Caco-2 (cell line): ENCODE measurements around the gene CST4. TPM values are rescaled to one million over a fixed set of nuclear protein-coding genes. Genes with fewer than 3 reads are reported as not detected.
"Not testable (repeated sequence)": the region's sequence is repeated elsewhere in the genome, so short reads cannot be mapped to it uniquely, and the experiment has no call there.

Source experiments
- BruUV-seq: library from RNA; stranded (reverse); fragments of 400-500 nt; replicated peaks from 2 replicates; lab custom pipeline; 2021; lab: Mats Ljungman, UMichigan
- CTCF ChIA-PET: fragments of 300-600 bp; sonication (Branson Sonifier 250); formaldehyde crosslinking; loops from one replicate; lab custom pipeline; 2022; ENCODE audit warnings: antibody characterized with exemption; lab: Charles Lee
- POLR2A ChIA-PET: fragments of 300-600 bp; sonication (Branson Sonifier 250); formaldehyde crosslinking; loops from one replicate; lab custom pipeline; 2022; ENCODE audit warnings: antibody characterized with exemption; lab: Charles Lee
- DNase-seq, 2 experiments: peaks; one replicate each; pipeline versions ENCODE4 v3.0.0 to v3.0.0-alpha.2; 2020 to 2022
- H3K27me3 ChIP-seq: replicated peaks from 2 replicates; pipeline ENCODE4 v1.6.0; 2011; ENCODE audit warnings: low read length; ENCODE audit not compliant: control insufficient read depth, insufficient read depth
- H3K36me3 ChIP-seq: 2 replicates; pipeline ENCODE4 v1.5.1; 2011; ENCODE audit warnings: low read length; ENCODE audit not compliant: control insufficient read depth, insufficient read depth
- H3K4me1 ChIP-seq: fragments of 250-450 bp; sonication (Bioruptor Pico); 2 replicates; pipeline ENCODE4 v1.5.1; 2020; ENCODE audit warnings: mild to moderate bottlenecking
- H3K4me3 ChIP-seq: 2 replicates; pipeline ENCODE4 v1.5.1; 2011; ENCODE audit warnings: low read depth, mild to moderate bottlenecking, control low read depth, low read length
- H3K9me3 ChIP-seq: fragments of 250-450 bp; sonication (Bioruptor Pico); 2 replicates; pipeline ENCODE4 v1.5.1; 2020; ENCODE audit warnings: mild to moderate bottlenecking, moderate library complexity
- H3K27ac Mint-ChIP-seq: one replicate; pipeline ENCODE4 v1.8.0; 2022; ENCODE audit warnings: mixed read lengths; ENCODE audit not compliant: unreplicated experiment
- H3K27me3 Mint-ChIP-seq: one replicate; pipeline ENCODE4 v1.8.0; 2022; ENCODE audit warnings: mixed read lengths; ENCODE audit not compliant: insufficient read depth, unreplicated experiment
- H3K36me3 Mint-ChIP-seq: one replicate; pipeline ENCODE4 v1.8.0; 2022; ENCODE audit warnings: mild to moderate bottlenecking, mixed read lengths; ENCODE audit not compliant: insufficient read depth, unreplicated experiment
- H3K4me1 Mint-ChIP-seq: one replicate; pipeline ENCODE4 v1.8.0; 2022; ENCODE audit warnings: low read depth, mixed read lengths; ENCODE audit not compliant: unreplicated experiment
- H3K4me3 Mint-ChIP-seq: one replicate; pipeline ENCODE4 v1.8.0; 2022; ENCODE audit warnings: mild to moderate bottlenecking, moderate library complexity, mixed read lengths; ENCODE audit not compliant: unreplicated experiment
- H3K9me3 Mint-ChIP-seq: one replicate; pipeline ENCODE4 v1.8.0; 2022; ENCODE audit warnings: mixed read lengths; ENCODE audit not compliant: unreplicated experiment
- intact Hi-C: fragments of 100-400 bp; cut with micrococcal nuclease; formaldehyde crosslinking; loops from one replicate; pipeline ENCODE4 v1.10.0; 2022; ENCODE audit not compliant: unreplicated experiment
- total RNA-seq: library from RNA; stranded (reverse); gene quantifications from 2 replicates; pipeline ENCODE4 v1.2.3, GENCODE V29; 2022
- TF ChIP-seq, protein P1 (sequence below), 2 experiments: fragments of 200-600 bp in 1 of 2; IDR thresholded peaks; 1 replicate in 1 of 2; 2 replicates in 1 of 2; pipeline versions ENCODE4 v1.5.1 to v1.8.0; 2011 to 2022; ENCODE audit warnings: antibody characterized with exemption in 1 of 2, control low read depth in 1 of 2, inconsistent platforms in 1 of 2, low read depth in 1 of 2, low read length in 1 of 2, mild to moderate bottlenecking in 1 of 2, moderate library complexity in 1 of 2; ENCODE audit not compliant: insufficient read depth in 1 of 2, severe bottlenecking in 1 of 2, unreplicated experiment in 1 of 2

Gene CST4
- total RNA-seq, 1 experiment from 2014 or later = 4.2 TPM

DNA sequence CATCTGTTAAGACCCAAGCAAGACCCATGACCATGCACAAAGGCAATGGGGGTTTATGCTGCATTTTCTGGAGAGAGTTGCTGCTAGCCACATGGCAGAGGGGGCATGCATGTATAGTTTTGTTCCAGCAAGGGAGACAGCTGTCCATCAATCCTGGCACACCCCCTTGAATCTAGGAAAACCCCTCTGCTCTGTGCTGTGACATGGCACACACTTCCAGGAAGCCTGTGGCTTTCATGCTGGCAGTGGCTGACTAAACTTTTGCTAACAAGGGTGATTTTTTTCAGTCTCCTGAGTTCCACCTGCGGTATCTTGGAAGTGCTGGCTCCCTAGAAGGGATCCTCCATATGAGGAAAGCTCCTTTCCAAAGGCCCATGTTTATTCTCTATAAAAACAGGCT is 9.1 kb upstream of the CST4 start:
- TF ChIP-seq, protein P1, sequence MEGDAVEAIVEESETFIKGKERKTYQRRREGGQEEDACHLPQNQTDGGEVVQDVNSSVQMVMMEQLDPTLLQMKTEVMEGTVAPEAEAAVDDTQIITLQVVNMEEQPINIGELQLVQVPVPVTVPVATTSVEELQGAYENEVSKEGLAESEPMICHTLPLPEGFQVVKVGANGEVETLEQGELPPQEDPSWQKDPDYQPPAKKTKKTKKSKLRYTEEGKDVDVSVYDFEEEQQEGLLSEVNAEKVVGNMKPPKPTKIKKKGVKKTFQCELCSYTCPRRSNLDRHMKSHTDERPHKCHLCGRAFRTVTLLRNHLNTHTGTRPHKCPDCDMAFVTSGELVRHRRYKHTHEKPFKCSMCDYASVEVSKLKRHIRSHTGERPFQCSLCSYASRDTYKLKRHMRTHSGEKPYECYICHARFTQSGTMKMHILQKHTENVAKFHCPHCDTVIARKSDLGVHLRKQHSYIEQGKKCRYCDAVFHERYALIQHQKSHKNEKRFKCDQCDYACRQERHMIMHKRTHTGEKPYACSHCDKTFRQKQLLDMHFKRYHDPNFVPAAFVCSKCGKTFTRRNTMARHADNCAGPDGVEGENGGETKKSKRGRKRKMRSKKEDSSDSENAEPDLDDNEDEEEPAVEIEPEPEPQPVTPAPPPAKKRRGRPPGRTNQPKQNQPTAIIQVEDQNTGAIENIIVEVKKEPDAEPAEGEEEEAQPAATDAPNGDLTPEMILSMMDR (IDR thresholded peaks at IDR 0.05; ENCODE audit: insufficient read depth in 1 of 2, low read depth in 1 of 2, low read length in 1 of 2, severe bottlenecking in 1 of 2, unreplicated experiment in 1 of 2) = no peak
- H3K4me3 Mint-ChIP-seq = no peak overlapping the region
- peak overlapping the region; percentile 59 for H3K27ac Mint-ChIP-seq
- ChIA-PET POLR2A (no interaction called here), CTCF (no interaction called here)
- peaks cover 58% of the 10 kb centered on the region for H3K4me1 Mint-ChIP-seq
- H3K4me1 ChIP-seq = peaks cover 58% of the 10 kb centered on the region
- no peaks in the 10 kb centered on the region for H3K27me3 Mint-ChIP-seq
- H3K4me3 ChIP-seq = no peak overlapping the region
- no peaks in the 10 kb centered on the region for H3K27me3 ChIP-seq
- no peaks in the 10 kb centered on the region for H3K36me3 ChIP-seq
- BruUV-seq = no TSS peak
- H3K36me3 Mint-ChIP-seq = no peaks in the 10 kb centered on the region
- no peaks in the 10 kb centered on the region for H3K9me3 ChIP-seq
- intact Hi-C loops = no loop called here
- no peak for DNase-seq
- H3K9me3 Mint-ChIP-seq = no peaks in the 10 kb centered on the region

DNA sequence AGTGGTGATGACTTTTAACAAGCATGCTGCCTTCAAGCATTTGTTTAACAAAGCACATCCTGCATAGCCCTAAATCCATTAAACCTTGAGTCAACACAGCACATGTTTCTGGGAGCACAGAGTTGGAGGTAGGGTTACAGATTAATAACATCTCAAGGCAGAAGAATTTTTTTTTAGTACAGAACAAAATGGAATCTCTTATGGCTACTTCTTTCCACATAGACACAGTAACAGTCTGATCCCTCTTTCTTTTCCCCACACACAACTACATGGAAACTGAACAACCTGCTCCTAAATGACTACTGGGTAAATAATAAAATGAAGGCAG is 6.2 kb upstream of the CST4 start:
- H3K9me3 Mint-ChIP-seq, BruUV-seq, H3K9me3 ChIP-seq, H3K36me3 Mint-ChIP-seq, H3K36me3 ChIP-seq, CTCF ChIA-PET, DNase-seq, POLR2A ChIA-PET, H3K4me3 ChIP-seq, H3K27me3 ChIP-seq, H3K27me3 Mint-ChIP-seq: not testable (repeated sequence)
- Mint-ChIP-seq H3K27ac (peak overlapping the region; percentile 80), H3K4me3 (peak overlapping the region; percentile 29), H3K4me1 (peaks cover 53% of the 10 kb centered on the region)
- intact Hi-C loops = loop anchor here (2.0 kb wide), 3 partner anchors 26 to 62 kb away; no protein-coding TSS in a partner anchor
- H3K4me1 ChIP-seq = peaks cover 52% of the 10 kb centered on the region

DNA sequence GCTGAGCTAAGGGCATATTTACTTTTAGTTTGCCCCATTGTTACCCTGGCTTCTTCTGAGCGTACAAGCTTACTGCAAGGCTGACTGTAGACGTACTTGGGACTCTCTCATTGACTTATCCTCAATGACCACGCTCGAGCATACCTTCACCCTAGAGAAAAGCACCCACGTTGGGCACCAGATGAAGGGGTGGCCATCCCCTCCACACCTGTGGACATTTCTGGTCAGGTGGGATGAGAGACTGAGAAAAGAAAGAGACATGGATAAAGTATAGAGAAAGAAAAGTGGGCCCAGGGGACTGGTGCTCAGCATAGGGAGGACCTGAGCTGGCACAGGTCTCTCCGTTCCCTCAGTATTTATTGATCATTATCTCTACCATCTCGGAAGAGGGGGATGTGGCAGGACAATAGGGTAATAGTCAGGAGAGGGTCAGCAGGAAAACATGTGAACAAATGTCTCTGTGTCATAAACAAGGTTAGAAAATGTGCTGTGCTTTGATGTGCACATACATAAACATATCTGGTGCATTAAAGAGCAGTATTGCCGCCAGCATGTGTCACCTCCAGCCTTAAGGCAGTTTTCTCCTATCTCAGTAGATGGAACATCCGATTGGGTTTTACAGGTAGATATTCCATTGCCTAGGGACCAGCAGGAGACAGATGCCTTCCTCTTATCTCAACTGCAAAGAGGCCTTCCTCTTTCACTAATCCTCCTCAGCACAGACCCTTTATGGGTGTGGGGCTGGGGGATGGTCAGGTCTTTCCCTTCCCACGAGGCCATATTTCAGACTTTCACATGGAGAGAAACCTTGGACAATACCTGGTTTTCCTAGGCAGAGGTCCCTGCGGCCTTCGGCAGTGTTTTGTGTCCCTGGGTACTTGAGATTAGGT is 5.6 kb upstream of the CST4 start:
- Mint-ChIP-seq H3K4me3 (peak overlapping the region; percentile 29), H3K4me1 (peaks cover 47% of the 10 kb centered on the region), H3K27ac (peak overlapping the region; percentile 80)
- intact Hi-C loops = loop anchor here (2.0 kb wide), 3 partner anchors 26 to 62 kb away; no protein-coding TSS in a partner anchor
- H3K36me3 Mint-ChIP-seq, H3K36me3 ChIP-seq, H3K27me3 ChIP-seq, H3K9me3 ChIP-seq, H3K9me3 Mint-ChIP-seq, H3K27me3 Mint-ChIP-seq, BruUV-seq, POLR2A ChIA-PET, H3K4me3 ChIP-seq: not testable (repeated sequence)
- CTCF ChIA-PET = interaction anchor here (2.3 kb wide), 1 partner anchor 26 kb away, joined by 10 read pairs; no protein-coding TSS in a partner anchor
- peaks cover 51% of the 10 kb centered on the region for H3K4me1 ChIP-seq
- DNase-seq = peak; percentile 77 to 85

DNA sequence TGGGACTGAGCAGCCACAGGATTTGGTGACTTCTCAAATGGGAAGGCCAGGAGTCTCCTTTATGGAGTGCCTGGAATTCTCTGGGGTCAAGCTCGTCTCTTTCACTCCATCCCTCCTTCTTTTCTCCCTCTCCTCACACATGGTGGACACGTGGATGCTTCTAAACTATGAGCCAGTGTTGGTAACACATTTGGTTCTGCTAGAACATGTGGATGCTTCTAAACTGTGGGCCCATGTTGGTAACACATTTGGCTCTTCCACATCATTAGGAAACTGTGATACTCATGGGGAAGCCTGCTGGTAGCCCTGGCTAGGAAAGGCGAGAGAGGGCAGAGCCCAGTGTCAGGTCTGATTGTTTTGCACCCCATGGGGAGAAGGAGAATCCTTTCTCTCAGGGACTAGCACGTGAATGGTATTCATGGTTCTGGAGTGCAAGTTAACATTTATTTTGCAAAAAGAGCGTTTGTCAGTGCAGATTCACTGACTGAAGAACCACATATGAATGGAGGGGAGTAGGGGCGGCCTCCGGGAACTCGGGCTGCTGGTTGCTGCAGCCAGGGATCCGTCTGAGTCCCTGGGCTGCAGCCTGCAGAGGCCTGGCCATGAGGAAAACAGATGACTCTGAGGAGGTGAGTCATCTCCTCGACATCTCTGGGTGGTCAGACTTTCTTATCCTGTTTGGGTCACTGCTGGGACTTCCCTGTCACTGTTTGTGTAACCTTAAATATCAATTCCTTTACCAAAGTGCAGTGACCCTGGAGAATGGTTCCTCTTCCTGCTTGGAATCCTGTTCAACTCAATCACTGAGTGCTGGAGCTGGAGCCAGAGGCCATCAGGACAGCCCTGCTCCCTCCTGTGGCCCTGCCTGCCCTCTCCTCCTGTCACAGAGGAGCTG is 4.1 kb upstream of the CST4 start:
- H3K4me1 ChIP-seq = peaks cover 41% of the 10 kb centered on the region
- DNase-seq = peak in 1 of 2 experiments; percentile 55
- H3K36me3 Mint-ChIP-seq, intact Hi-C loops, H3K36me3 ChIP-seq, H3K9me3 ChIP-seq, H3K4me3 ChIP-seq, H3K9me3 Mint-ChIP-seq, H3K27me3 ChIP-seq, H3K27me3 Mint-ChIP-seq, BruUV-seq: not testable (repeated sequence)
- peaks cover 37% of the 10 kb centered on the region for H3K4me1 Mint-ChIP-seq
- CTCF ChIA-PET = interaction anchor here (2.3 kb wide), 1 partner anchor 25 kb away, joined by 10 read pairs; no protein-coding TSS in a partner anchor
- peak overlapping the region; percentile 80 for H3K27ac Mint-ChIP-seq
- POLR2A ChIA-PET = interaction anchor here (0.6 kb wide), 1 partner anchor 25 kb away, joined by 3 read pairs; no protein-coding TSS in a partner anchor
- H3K4me3 Mint-ChIP-seq = peak overlapping the region; percentile 15
